Activated T-cell treated with anti-CD3 and anti-CD28 coated beads for 48 hours (primary cell): ENCODE data around the gene ZDHHC9.

ENCODE experiments used
- DNase-seq: peaks from one replicate; pipeline ENCODE4 v3.0.0-alpha.2; 2020; ENCODE audit warnings: low read depth

The ZDHHC9 gene

GRCh38 chrX:129763666-129764065 is 80.0 kb downstream of the ZDHHC9 start:
- no peak for DNase-seq

GRCh38 chrX:129762448-129762847 is 81.2 kb downstream of the ZDHHC9 start:
- DNase-seq, result no peak

GRCh38 chrX:129761596-129761995 is 82.1 kb downstream of the ZDHHC9 start:
- DNase-seq, result no peak

- DNase-seq, result no peak
These were observed 82.7 kb downstream of the ZDHHC9 start for GRCh38 chrX:129760981-129761380.

GRCh38 chrX:129760155-129760554 is 83.5 kb downstream of the ZDHHC9 start:
- DNase-seq, result no peak

- no peak for DNase-seq
These were observed 84.1 kb downstream of the ZDHHC9 start for GRCh38 chrX:129759576-129760061.

GRCh38 chrX:129755779-129756650 is 87.7 kb downstream of the ZDHHC9 start:
- no peak for DNase-seq

- no peak for DNase-seq
These were observed 89.3 kb downstream of the ZDHHC9 start for GRCh38 chrX:129754056-129755024.
